Measurements from ENCODE around the gene MED12. TPM values are rescaled to one million over a fixed set of nuclear protein-coding genes. Genes with fewer than 3 reads are reported as not detected.
A peak's percentile ranks its signal among the peaks of the same experiment; 100 is the strongest.

MED12 gene
- total RNA-seq, 1 donor from 2014 or later, result 102 TPM

GRCh38 chrX:71099736-71100135 lies 18.7 kb upstream of the MED12 start:
- H3K4me3 Mint-ChIP-seq, result no peak overlapping the region
- H3K36me3 Mint-ChIP-seq (ENCODE audit: low read depth), result peaks cover 5% of the 10 kb centered on the region
- DNase-seq (no peak), ATAC-seq (ENCODE audit: low read depth) (no peak)
- H3K27ac Mint-ChIP-seq, result no peak overlapping the region
- intact Hi-C loops (cut with micrococcal nuclease), result loop anchor here (10.0 kb wide), 1 partner anchor 965 kb away; the partner anchor contains the start of gene IGBP1
- ChIA-PET CTCF (interaction anchor here (1.0 to 4.1 kb wide), 4 partner anchors 11 to 101 kb away, joined by 3 to 32 read pairs (median 14); partner anchors contain the start of genes IL2RG and MED12), POLR2A (interaction anchor here (0.7 to 8.2 kb wide), 5 partner anchors 9 to 99 kb away, joined by 3 to 89 read pairs (median 5); partner anchors contain the start of genes IL2RG and MED12)
- TF ChIP-seq CTCF (IDR thresholded peaks at IDR 0.05), result no peak
- H3K9me3 Mint-ChIP-seq, result no peaks in the 10 kb centered on the region
- H3K4me1 Mint-ChIP-seq, result peaks cover 48% of the 10 kb centered on the region
- no peaks in the 10 kb centered on the region for H3K27me3 Mint-ChIP-seq

DNA sequence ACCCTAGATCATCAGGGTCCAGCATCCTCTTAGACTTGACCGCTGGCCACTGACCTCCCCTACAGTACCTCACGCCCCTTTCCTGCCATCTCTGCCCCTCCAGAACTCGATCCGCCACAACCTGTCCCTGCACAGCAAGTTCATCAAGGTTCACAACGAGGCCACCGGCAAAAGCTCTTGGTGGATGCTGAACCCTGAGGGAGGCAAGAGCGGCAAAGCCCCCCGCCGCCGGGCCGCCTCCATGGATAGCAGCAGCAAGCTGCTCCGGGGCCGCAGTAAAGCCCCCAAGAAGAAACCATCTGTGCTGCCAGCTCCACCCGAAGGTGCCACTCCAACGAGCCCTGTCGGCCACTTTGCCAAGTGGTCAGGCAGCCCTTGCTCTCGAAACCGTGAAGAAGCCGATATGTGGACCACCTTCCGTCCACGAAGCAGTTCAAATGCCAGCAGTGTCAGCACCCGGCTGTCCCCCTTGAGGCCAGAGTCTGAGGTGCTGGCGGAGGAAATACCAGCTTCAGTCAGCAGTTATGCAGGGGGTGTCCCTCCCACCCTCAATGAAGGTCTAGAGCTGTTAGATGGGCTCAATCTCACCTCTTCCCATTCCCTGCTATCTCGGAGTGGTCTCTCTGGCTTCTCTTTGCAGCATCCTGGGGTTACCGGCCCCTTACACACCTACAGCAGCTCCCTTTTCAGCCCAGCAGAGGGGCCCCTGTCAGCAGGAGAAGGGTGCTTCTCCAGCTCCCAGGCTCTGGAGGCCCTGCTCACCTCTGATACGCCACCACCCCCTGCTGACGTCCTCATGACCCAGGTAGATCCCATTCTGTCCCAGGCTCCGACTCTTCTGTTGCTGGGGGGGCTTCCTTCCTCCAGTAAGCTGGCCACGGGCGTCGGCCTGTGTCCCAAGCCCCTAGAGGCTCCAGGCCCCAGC lies 17.6 kb upstream of the MED12 start:
- DNase-seq (no peak), ATAC-seq (ENCODE audit: low read depth) (no peak)
- intact Hi-C loops (cut with micrococcal nuclease), result no loop called here
- Mint-ChIP-seq H3K4me3 (no peak overlapping the region), H3K4me1 (peaks cover 48% of the 10 kb centered on the region), H3K9me3 (no peaks in the 10 kb centered on the region), H3K36me3 (ENCODE audit: low read depth) (peaks cover 7% of the 10 kb centered on the region), H3K27me3 (no peaks in the 10 kb centered on the region), H3K27ac (no peak overlapping the region)
- CTCF ChIA-PET, result interaction anchor here (1.0 to 4.1 kb wide), 5 partner anchors 10 to 78 kb away, joined by 3 to 32 read pairs (median 4); partner anchors contain the start of gene IL2RG
- POLR2A ChIA-PET, result interaction anchor here (0.7 to 8.2 kb wide), 5 partner anchors 10 to 183 kb away, joined by 3 to 89 read pairs (median 7); partner anchors contain the start of genes IL2RG, MED12 and NONO
- no peak for TF ChIP-seq CTCF (IDR thresholded peaks at IDR 0.05)

DNA sequence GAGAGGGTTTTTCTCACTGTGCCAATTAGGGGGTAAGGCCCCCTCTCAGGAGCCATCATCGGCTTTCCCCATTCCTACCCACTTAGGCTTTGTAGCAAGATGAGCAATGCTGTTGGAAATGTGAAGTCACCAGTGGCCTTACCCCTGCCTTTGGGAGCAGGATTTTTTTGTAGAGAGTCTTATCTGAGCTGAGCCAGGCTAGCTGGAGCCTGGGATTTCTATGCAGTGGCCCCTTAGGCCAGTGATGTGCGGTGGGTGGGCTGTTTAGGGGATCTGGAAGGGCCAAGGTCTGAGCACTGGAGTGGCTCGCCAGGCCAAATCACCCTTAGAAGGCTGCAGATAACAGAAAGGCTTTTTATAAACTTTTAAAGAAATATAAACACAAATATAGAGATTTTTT lies 16.1 kb upstream of the MED12 start:
- Mint-ChIP-seq H3K36me3 (ENCODE audit: low read depth) (peaks cover 19% of the 10 kb centered on the region), H3K4me3 (no peak overlapping the region), H3K27me3 (no peaks in the 10 kb centered on the region), H3K27ac (peak overlapping the region; percentile 83), H3K9me3 (no peaks in the 10 kb centered on the region), H3K4me1 (peaks cover 51% of the 10 kb centered on the region)
- ATAC-seq (ENCODE audit: low read depth) (no peak), DNase-seq (no peak)
- intact Hi-C loops (cut with micrococcal nuclease), result no loop called here
- CTCF ChIA-PET, result interaction anchor here (2.0 to 4.1 kb wide), 3 partner anchors 9 to 28 kb away, joined by 7 to 32 read pairs (median 17); partner anchors contain the start of genes IL2RG and MED12
- no peak for TF ChIP-seq CTCF (IDR thresholded peaks at IDR 0.05)
- POLR2A ChIA-PET, result interaction anchor here (0.7 to 8.2 kb wide), 5 partner anchors 9 to 79 kb away, joined by 3 to 89 read pairs (median 4); partner anchors contain the start of genes IL2RG, MED12 and SNX12

DNA sequence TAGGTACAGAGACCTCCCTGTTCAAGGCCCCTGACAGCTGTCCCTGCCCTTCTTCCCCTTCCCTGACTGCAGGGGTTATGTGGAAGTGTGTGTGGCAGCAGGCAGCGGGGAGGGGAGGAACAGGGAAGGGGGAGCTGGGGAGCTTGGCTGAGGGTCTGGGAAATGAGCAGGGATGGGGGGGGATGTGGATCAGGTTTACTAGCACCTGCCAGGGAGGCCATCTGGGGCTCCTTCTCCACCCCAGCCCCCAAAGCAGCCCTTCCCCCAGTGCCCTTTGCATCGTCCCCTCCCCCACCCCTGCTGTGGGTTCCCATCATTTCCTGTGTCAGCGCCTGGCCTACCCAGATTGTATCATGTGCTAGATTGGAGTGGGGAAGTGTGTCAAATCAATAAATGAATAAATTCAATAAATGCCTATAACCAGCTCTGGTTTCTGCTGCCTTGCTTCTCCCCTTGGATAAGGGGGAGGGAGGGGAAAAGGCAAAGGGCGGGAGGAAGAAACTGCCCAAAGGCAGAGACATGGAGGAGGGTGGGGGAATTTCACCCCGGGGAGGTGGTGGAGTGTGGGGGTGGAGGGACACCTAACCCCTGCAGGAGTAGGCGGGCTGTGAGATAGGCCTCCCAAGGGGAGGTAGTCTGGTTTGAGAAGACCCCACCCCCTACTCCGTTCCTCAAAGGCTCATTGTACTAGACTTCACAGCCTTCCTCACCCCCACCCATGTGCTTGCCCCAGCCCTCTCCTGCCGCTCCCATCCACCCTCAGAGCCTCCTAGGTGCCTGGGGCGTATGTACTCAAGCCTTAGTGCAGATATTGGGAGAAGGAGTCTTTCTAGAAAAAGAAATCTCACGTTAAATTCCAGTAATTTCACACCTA lies 15.0 kb upstream of the MED12 start:
- peak overlapping the region; percentile 62 for H3K4me3 Mint-ChIP-seq
- no peak for TF ChIP-seq CTCF (IDR thresholded peaks at IDR 0.05)
- CTCF ChIA-PET, result interaction anchor here (2.0 kb wide), 1 partner anchor 15 kb away, joined by 7 read pairs; the partner anchor contains the start of gene MED12
- POLR2A ChIA-PET, result interaction anchor here (0.9 to 8.2 kb wide), 6 partner anchors 8 to 48 kb away, joined by 3 to 89 read pairs (median 8); partner anchors contain the start of genes IL2RG, MED12 and SNX12
- peaks cover 56% of the 10 kb centered on the region for H3K4me1 Mint-ChIP-seq
- no peaks in the 10 kb centered on the region for H3K27me3 Mint-ChIP-seq
- DNase-seq, result no peak
- peak overlapping the region; percentile 83 for H3K27ac Mint-ChIP-seq
- peak; percentile 82 for ATAC-seq (ENCODE audit: low read depth)
- intact Hi-C loops (cut with micrococcal nuclease), result loop anchor here (1.0 kb wide), 2 partner anchors 8 to 15 kb away; partner anchors contain the start of genes IL2RG and MED12
- peaks cover 30% of the 10 kb centered on the region for H3K36me3 Mint-ChIP-seq (ENCODE audit: low read depth)
- H3K9me3 Mint-ChIP-seq, result no peaks in the 10 kb centered on the region
